Measurements from ENCODE around the gene UXT. TPM values are rescaled to one million over a fixed set of nuclear protein-coding genes. Genes with fewer than 3 reads are reported as not detected.

The UXT gene
- total and polyA plus RNA-seq, 2 of the 13 experiments (the other 11 are each of a cell fraction or from before 2014, with no cell fraction given) = 107 to 123 TPM

- TF ChIP-seq ZNF704 (CRISPR knock-in tag; IDR thresholded peaks at IDR 0.05; ENCODE audit: borderline replicate concordance) (peak; percentile 91; the same call in 1 of the 2 replicates), ZNF546 (CRISPR knock-in tag; conservative IDR thresholded peaks at IDR 0.05) (0 out of 2 replicates have a peak, but pooled peaks have one; percentile 26), HCFC1 (IDR thresholded peaks at IDR 0.05; ENCODE audit: low read depth, low read length) (0 out of 2 replicates have a peak, but pooled peaks have one; percentile 9), MBD4 (IDR thresholded peaks at IDR 0.05; ENCODE audit: borderline replicate concordance, low read length) (no peak), ZNF513 (CRISPR knock-in tag; conservative IDR thresholded peaks at IDR 0.05) (no peak), ATF3 (CRISPR knock-in tag; IDR thresholded peaks at IDR 0.05) (no peak), KDM2A (CRISPR knock-in tag; IDR thresholded peaks at IDR 0.05; ENCODE audit: borderline replicate concordance, low read depth) (peak; percentile 47; the same call in 1 of the 2 replicates), GLMP (CRISPR knock-in tag; IDR thresholded peaks at IDR 0.05; ENCODE audit: borderline replicate concordance) (no peak), TFAP4 (IDR thresholded peaks at IDR 0.05; ENCODE audit: borderline replicate concordance, low read depth) (no peak), EP300 (IDR thresholded peaks at IDR 0.05; ENCODE audit: low read depth in 2 of 2, low read length in 2 of 2) (no peak), EP300 (CRISPR knock-in tag; IDR thresholded peaks at IDR 0.05; ENCODE audit: borderline replicate concordance) (0 out of 2 replicates have a peak, but pooled peaks have one; percentile 27), PHF21A (CRISPR knock-in tag; IDR thresholded peaks at IDR 0.05) (peak; percentile 89), POLR2AphosphoS2 (IDR thresholded peaks at IDR 0.05; ENCODE audit: low read depth, low read length) (no peak), KMT2A (CRISPR knock-in tag; IDR thresholded peaks at IDR 0.05) (peak; percentile 22; the same call in 1 of the 2 replicates), ZNF264 (CRISPR knock-in tag; IDR thresholded peaks at IDR 0.05) (no peak), RFXANK (CRISPR knock-in tag; IDR thresholded peaks at IDR 0.05) (no peak), GATA4 (IDR thresholded peaks at IDR 0.05; ENCODE audit: borderline replicate concordance, low read depth) (no peak), RFX3 (CRISPR knock-in tag; IDR thresholded peaks at IDR 0.05) (no peak), TP53 (CRISPR knock-in tag; conservative IDR thresholded peaks at IDR 0.05) (no peak), THRA (CRISPR knock-in tag; IDR thresholded peaks at IDR 0.05; ENCODE audit: borderline replicate concordance) (peak; percentile 42; the same call in 1 of the 2 replicates), ZNF563 (CRISPR knock-in tag; IDR thresholded peaks at IDR 0.05) (0 out of 2 replicates have a peak, but pooled peaks have one; percentile 41), ZBTB34 (CRISPR knock-in tag; IDR thresholded peaks at IDR 0.05) (0 out of 2 replicates have a peak, but pooled peaks have one; percentile 28)
Observed at GRCh38 chrX:47658684-47659420, at the start of gene UXT (continued).
